ENCODE results near the gene MYADML2.

The MYADML2 gene

GRCh38 chr17:81934850-81935708 is 12.0 kb downstream of the MYADML2 start:
- Histone ChIP-seq H3K27me3 (ENCODE audit: control insufficient read depth in 2 of 2, insufficient read depth in 2 of 2, low read length in 2 of 2) (no peaks in the 10 kb centered on the region), H3K4me3 (ENCODE audit: low read length in 2 of 2) (no peak overlapping the region), H3K27ac (ENCODE audit: low read depth in 2 of 2, low read length in 2 of 2) (no peak overlapping the region), H3K4me1 (ENCODE audit: control insufficient read depth in 2 of 2, insufficient read depth in 2 of 2, low read length in 2 of 2) (peaks cover 11 to 13% of the 10 kb centered on the region in 2 donors), H3K9me3 (ENCODE audit: control insufficient read depth in 2 of 2, low read length in 2 of 2) (no peaks in the 10 kb centered on the region), H3K36me3 (ENCODE audit: control insufficient read depth in 2 of 2, insufficient read depth in 2 of 2, low read length in 2 of 2) (no peaks in the 10 kb centered on the region), H3K9ac (ENCODE audit: low read depth in 1 of 2, low read length in 2 of 2) (no peak overlapping the region)

- Histone ChIP-seq H3K27me3 (ENCODE audit: control insufficient read depth in 2 of 2, insufficient read depth in 2 of 2, low read length in 2 of 2) (peaks cover 0 to under 1% of the 10 kb centered on the region in 2 donors), H3K36me3 (ENCODE audit: control insufficient read depth in 2 of 2, insufficient read depth in 2 of 2, low read length in 2 of 2) (no peaks in the 10 kb centered on the region), H3K9ac (ENCODE audit: low read depth in 1 of 2, low read length in 2 of 2) (no peak overlapping the region), H3K4me3 (ENCODE audit: low read length in 2 of 2) (no peak overlapping the region), H3K27ac (ENCODE audit: low read depth in 2 of 2, low read length in 2 of 2) (no peak overlapping the region), H3K4me1 (ENCODE audit: control insufficient read depth in 2 of 2, insufficient read depth in 2 of 2, low read length in 2 of 2) (peaks cover 11 to 13% of the 10 kb centered on the region in 2 donors), H3K9me3 (ENCODE audit: control insufficient read depth in 2 of 2, low read length in 2 of 2) (no peaks in the 10 kb centered on the region)
These were observed 12.8 kb downstream of the MYADML2 start for GRCh38 chr17:81934098-81934757.

GRCh38 chr17:81933178-81933699 is 13.8 kb downstream of the MYADML2 start:
- Histone ChIP-seq H3K4me3 (ENCODE audit: low read length in 2 of 2) (no peak overlapping the region), H3K27me3 (ENCODE audit: control insufficient read depth in 2 of 2, insufficient read depth in 2 of 2, low read length in 2 of 2) (peaks cover 3 to 10% of the 10 kb centered on the region in 2 donors), H3K9me3 (ENCODE audit: control insufficient read depth in 2 of 2, low read length in 2 of 2) (no peaks in the 10 kb centered on the region), H3K9ac (ENCODE audit: low read depth in 1 of 2, low read length in 2 of 2) (no peak overlapping the region), H3K36me3 (ENCODE audit: control insufficient read depth in 2 of 2, insufficient read depth in 2 of 2, low read length in 2 of 2) (no peaks in the 10 kb centered on the region), H3K27ac (ENCODE audit: low read depth in 2 of 2, low read length in 2 of 2) (no peak overlapping the region), H3K4me1 (ENCODE audit: control insufficient read depth in 2 of 2, insufficient read depth in 2 of 2, low read length in 2 of 2) (peaks cover 16 to 17% of the 10 kb centered on the region in 2 donors)

- peaks cover 3 to 10% of the 10 kb centered on the region in 2 donors for H3K27me3 ChIP-seq (ENCODE audit: control insufficient read depth in 2 of 2, insufficient read depth in 2 of 2, low read length in 2 of 2)
- H3K36me3 ChIP-seq (ENCODE audit: control insufficient read depth in 2 of 2, insufficient read depth in 2 of 2, low read length in 2 of 2) = no peaks in the 10 kb centered on the region
- no peaks in the 10 kb centered on the region for H3K9me3 ChIP-seq (ENCODE audit: control insufficient read depth in 2 of 2, low read length in 2 of 2)
- H3K4me3 ChIP-seq (ENCODE audit: low read length in 2 of 2) = no peak overlapping the region
- no peak overlapping the region for H3K27ac ChIP-seq (ENCODE audit: low read depth in 2 of 2, low read length in 2 of 2)
- peaks cover 19 to 22% of the 10 kb centered on the region in 2 donors for H3K4me1 ChIP-seq (ENCODE audit: control insufficient read depth in 2 of 2, insufficient read depth in 2 of 2, low read length in 2 of 2)
- no peak overlapping the region for H3K9ac ChIP-seq (ENCODE audit: low read depth in 1 of 2, low read length in 2 of 2)
These were observed 14.6 kb downstream of the MYADML2 start for GRCh38 chr17:81932333-81932983.

GRCh38 chr17:81931557-81932332 is 15.3 kb downstream of the MYADML2 start:
- Histone ChIP-seq H3K27me3 (ENCODE audit: control insufficient read depth in 2 of 2, insufficient read depth in 2 of 2, low read length in 2 of 2) (peaks cover 3 to 10% of the 10 kb centered on the region in 2 donors), H3K9ac (ENCODE audit: low read depth in 1 of 2, low read length in 2 of 2) (no peak overlapping the region), H3K27ac (ENCODE audit: low read depth in 2 of 2, low read length in 2 of 2) (no peak overlapping the region), H3K4me1 (ENCODE audit: control insufficient read depth in 2 of 2, insufficient read depth in 2 of 2, low read length in 2 of 2) (peaks cover 17 to 20% of the 10 kb centered on the region in 2 donors), H3K36me3 (ENCODE audit: control insufficient read depth in 2 of 2, insufficient read depth in 2 of 2, low read length in 2 of 2) (no peaks in the 10 kb centered on the region), H3K9me3 (ENCODE audit: control insufficient read depth in 2 of 2, low read length in 2 of 2) (no peaks in the 10 kb centered on the region), H3K4me3 (ENCODE audit: low read length in 2 of 2) (no peak overlapping the region)

- no peak overlapping the region for H3K9ac ChIP-seq (ENCODE audit: low read depth in 1 of 2, low read length in 2 of 2)
- no peaks in the 10 kb centered on the region for H3K9me3 ChIP-seq (ENCODE audit: control insufficient read depth in 2 of 2, low read length in 2 of 2)
- H3K36me3 ChIP-seq (ENCODE audit: control insufficient read depth in 2 of 2, insufficient read depth in 2 of 2, low read length in 2 of 2) = no peaks in the 10 kb centered on the region
- peaks cover 3 to 10% of the 10 kb centered on the region in 2 donors for H3K27me3 ChIP-seq (ENCODE audit: control insufficient read depth in 2 of 2, insufficient read depth in 2 of 2, low read length in 2 of 2)
- H3K4me3 ChIP-seq (ENCODE audit: low read length in 2 of 2) = no peak overlapping the region
- H3K4me1 ChIP-seq (ENCODE audit: control insufficient read depth in 2 of 2, insufficient read depth in 2 of 2, low read length in 2 of 2) = peaks cover 15 to 19% of the 10 kb centered on the region in 2 donors
- no peak overlapping the region for H3K27ac ChIP-seq (ENCODE audit: low read depth in 2 of 2, low read length in 2 of 2)
These were observed 15.9 kb downstream of the MYADML2 start for GRCh38 chr17:81931189-81931556.

DNA sequence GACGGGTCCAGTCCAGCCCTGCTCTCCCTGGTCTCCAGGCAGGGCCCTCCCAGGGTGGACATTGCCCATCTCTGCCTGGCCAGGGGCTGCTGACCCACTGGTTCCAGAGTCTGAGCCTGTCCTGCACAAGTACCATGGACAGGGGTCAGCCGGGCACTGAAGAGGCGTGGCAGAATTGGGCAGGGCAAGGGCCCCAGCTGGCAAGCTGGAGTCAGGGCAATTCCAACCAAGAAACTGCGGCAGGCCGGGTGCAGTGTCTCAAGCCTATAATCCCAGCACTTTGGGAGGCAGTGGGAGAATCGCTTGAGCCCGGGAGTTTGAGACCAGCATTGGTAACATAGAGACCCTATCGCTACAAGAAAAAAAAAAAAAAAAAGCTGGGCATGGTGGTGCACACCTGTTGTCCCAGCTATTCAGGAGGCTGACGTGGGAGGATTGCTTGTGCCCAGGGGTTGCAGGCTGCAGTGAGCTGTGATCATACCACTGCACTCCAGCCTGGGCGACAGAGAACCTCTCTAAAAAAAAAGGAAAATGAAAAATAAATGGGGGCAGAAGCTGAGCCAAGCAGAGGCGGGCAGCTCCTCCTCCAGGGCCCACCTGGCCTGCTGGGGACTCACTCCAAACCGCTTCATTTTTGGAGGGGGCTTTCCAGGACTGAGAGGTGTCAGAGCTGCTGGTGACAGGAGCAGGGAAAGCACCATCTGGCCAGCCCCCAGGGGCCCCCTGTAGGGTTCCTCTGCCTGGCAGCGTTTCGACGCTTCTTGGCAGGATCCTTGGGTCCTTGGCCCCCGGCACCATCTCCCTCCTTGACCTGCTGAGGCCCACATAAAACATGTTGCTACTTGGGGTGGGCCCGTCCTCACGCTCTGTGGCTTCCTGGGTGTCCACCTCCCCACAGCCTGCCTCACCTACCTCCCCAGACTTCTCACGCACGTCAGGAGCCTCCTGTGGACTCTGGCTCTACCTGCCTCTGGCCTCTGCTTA is 16.6 kb downstream of the MYADML2 start:
- Histone ChIP-seq H3K4me1 (ENCODE audit: control insufficient read depth in 2 of 2, insufficient read depth in 2 of 2, low read length in 2 of 2) (peaks cover 21 to 22% of the 10 kb centered on the region in 2 donors), H3K27me3 (ENCODE audit: control insufficient read depth in 2 of 2, insufficient read depth in 2 of 2, low read length in 2 of 2) (peaks cover 3 to 10% of the 10 kb centered on the region in 2 donors), H3K36me3 (ENCODE audit: control insufficient read depth in 2 of 2, insufficient read depth in 2 of 2, low read length in 2 of 2) (no peaks in the 10 kb centered on the region), H3K4me3 (ENCODE audit: low read length in 2 of 2) (no peak overlapping the region), H3K9ac (ENCODE audit: low read depth in 1 of 2, low read length in 2 of 2) (no peak overlapping the region), H3K27ac (ENCODE audit: low read depth in 2 of 2, low read length in 2 of 2) (no peak overlapping the region), H3K9me3 (ENCODE audit: control insufficient read depth in 2 of 2, low read length in 2 of 2) (no peaks in the 10 kb centered on the region)

DNA sequence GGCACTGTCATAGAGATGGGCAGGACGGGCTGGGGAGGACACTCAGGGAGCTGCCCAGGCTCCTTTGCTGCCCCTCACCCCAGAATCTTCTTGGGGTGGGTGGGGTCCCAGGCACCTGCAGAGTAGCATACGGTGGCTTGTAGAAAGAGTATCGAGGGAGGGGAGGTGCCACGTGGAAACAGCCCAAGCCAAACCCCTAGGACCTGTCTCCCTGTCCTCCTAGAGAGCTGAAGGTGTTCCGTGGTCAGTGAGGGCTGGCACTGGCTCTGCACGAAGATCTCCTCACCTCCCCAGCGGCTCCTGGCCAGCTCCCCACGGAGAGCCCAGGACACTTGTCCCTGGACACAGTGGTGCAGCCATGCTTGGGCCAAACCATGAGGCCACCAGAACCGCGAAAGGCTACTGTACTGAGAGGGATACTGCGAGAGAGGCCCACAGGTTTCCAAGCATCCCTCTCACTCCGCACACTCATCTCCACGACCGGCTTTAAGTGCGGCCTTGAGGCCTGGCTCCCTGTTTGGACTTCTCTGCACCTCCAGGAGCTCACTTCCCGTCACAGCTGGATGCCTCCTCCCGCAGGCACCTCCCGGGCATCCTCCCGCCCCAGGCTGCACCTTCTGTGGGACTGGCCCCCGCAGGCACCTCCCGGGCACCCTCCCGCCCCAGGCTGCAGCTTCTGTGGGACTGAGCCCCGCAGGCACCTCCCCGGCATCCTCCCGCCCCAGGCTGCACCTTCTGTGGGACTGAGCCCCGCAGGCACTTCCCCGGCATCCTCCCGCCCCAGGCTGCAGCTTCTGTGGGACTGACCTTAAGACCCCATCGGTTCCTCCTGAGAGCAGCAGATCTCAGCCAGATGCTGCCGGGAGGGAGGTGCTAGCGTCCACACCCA is 17.5 kb downstream of the MYADML2 start:
- no peak overlapping the region for H3K4me3 ChIP-seq (ENCODE audit: low read length in 2 of 2)
- H3K9ac ChIP-seq (ENCODE audit: low read depth in 1 of 2, low read length in 2 of 2) = no peak overlapping the region
- peaks cover 3 to 10% of the 10 kb centered on the region in 2 donors for H3K27me3 ChIP-seq (ENCODE audit: control insufficient read depth in 2 of 2, insufficient read depth in 2 of 2, low read length in 2 of 2)
- no peaks in the 10 kb centered on the region for H3K36me3 ChIP-seq (ENCODE audit: control insufficient read depth in 2 of 2, insufficient read depth in 2 of 2, low read length in 2 of 2)
- H3K4me1 ChIP-seq (ENCODE audit: control insufficient read depth in 2 of 2, insufficient read depth in 2 of 2, low read length in 2 of 2) = peaks cover 27 to 29% of the 10 kb centered on the region in 2 donors
- H3K27ac ChIP-seq (ENCODE audit: low read depth in 2 of 2, low read length in 2 of 2) = no peak overlapping the region
- H3K9me3 ChIP-seq (ENCODE audit: control insufficient read depth in 2 of 2, low read length in 2 of 2) = no peaks in the 10 kb centered on the region
